ENCODE results near the gene DLGAP1.

DLGAP1 gene

GRCh38 chr18:4144201-4144600 lies 310.9 kb downstream of the DLGAP1 start:
- no peak for DNase-seq

- no peak for DNase-seq
These were observed 311.5 kb downstream of the DLGAP1 start for GRCh38 chr18:4143585-4143984.

GRCh38 chr18:4142876-4143275 lies 312.2 kb downstream of the DLGAP1 start:
- DNase-seq, result no peak

- peak; percentile 14 for DNase-seq
These were observed 320.4 kb downstream of the DLGAP1 start for GRCh38 chr18:4134700-4135099.

GRCh38 chr18:4130734-4131719 lies 324.1 kb downstream of the DLGAP1 start:
- DNase-seq, result no peak

- no peak for DNase-seq
These were observed 328.2 kb downstream of the DLGAP1 start for GRCh38 chr18:4126939-4127338.

- no peak for DNase-seq
These were observed 329.4 kb downstream of the DLGAP1 start for GRCh38 chr18:4125627-4126230.

- DNase-seq, result no peak
These were observed 329.9 kb downstream of the DLGAP1 start for GRCh38 chr18:4125224-4125623.

GRCh38 chr18:4119813-4120212 lies 335.3 kb downstream of the DLGAP1 start:
- DNase-seq, result no peak

GRCh38 chr18:4119127-4119648 lies 335.9 kb downstream of the DLGAP1 start:
- no peak for DNase-seq

- no peak for DNase-seq
These were observed 347.1 kb downstream of the DLGAP1 start for GRCh38 chr18:4108016-4108415.

- no peak for DNase-seq
These were observed 348.0 kb downstream of the DLGAP1 start for GRCh38 chr18:4107049-4107467.

GRCh38 chr18:4106407-4107033 lies 348.6 kb downstream of the DLGAP1 start:
- DNase-seq, result peak; percentile 11

GRCh38 chr18:4102901-4103300 lies 352.2 kb downstream of the DLGAP1 start:
- no peak for DNase-seq

GRCh38 chr18:4101009-4101408 lies 354.1 kb downstream of the DLGAP1 start:
- no peak for DNase-seq

- no peak for DNase-seq
These were observed 358.6 kb downstream of the DLGAP1 start for GRCh38 chr18:4096486-4096885.

- no peak for DNase-seq
These were observed 361.4 kb downstream of the DLGAP1 start for GRCh38 chr18:4093676-4094075.

- DNase-seq, result no peak
These were observed 370.7 kb downstream of the DLGAP1 start for GRCh38 chr18:4084382-4084900.

- DNase-seq, result no peak
These were observed 376.9 kb downstream of the DLGAP1 start for GRCh38 chr18:4078246-4078645.

- DNase-seq, result no peak
These were observed 377.4 kb downstream of the DLGAP1 start for GRCh38 chr18:4077721-4078120.

- DNase-seq, result no peak
These were observed 377.9 kb downstream of the DLGAP1 start for GRCh38 chr18:4077204-4077603.

- no peak for DNase-seq
These were observed 380.5 kb downstream of the DLGAP1 start for GRCh38 chr18:4074647-4075046.

GRCh38 chr18:4069183-4069582 lies 385.9 kb downstream of the DLGAP1 start:
- DNase-seq, result no peak

All from NCI-H1694 treated with DMSO at 0.1 percent for 48 hours (cell line).